ENCODE measurements around the gene ZNF697.

- TF ChIP-seq, protein P1, sequence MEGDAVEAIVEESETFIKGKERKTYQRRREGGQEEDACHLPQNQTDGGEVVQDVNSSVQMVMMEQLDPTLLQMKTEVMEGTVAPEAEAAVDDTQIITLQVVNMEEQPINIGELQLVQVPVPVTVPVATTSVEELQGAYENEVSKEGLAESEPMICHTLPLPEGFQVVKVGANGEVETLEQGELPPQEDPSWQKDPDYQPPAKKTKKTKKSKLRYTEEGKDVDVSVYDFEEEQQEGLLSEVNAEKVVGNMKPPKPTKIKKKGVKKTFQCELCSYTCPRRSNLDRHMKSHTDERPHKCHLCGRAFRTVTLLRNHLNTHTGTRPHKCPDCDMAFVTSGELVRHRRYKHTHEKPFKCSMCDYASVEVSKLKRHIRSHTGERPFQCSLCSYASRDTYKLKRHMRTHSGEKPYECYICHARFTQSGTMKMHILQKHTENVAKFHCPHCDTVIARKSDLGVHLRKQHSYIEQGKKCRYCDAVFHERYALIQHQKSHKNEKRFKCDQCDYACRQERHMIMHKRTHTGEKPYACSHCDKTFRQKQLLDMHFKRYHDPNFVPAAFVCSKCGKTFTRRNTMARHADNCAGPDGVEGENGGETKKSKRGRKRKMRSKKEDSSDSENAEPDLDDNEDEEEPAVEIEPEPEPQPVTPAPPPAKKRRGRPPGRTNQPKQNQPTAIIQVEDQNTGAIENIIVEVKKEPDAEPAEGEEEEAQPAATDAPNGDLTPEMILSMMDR (IDR thresholded peaks at IDR 0.05), result no peak
- TF ChIP-seq POLR2A (IDR thresholded peaks at IDR 0.05), result no peak
Observed at GRCh38 chr1:119653839-119654170, 5.7 kb upstream of the ZNF697 start.

Data from lower leg skin (tissue), 3 donors.